Ramos (cell line): Measurements from ENCODE around the gene CCNT1.
"Not testable (repeated sequence)": the region's sequence is repeated elsewhere in the genome, so short reads cannot be mapped to it uniquely, and the experiment has no call there.

Experiments used
- in situ Hi-C: fragments of 300-500 bp; cut with MboI; formaldehyde crosslinking; loops from one replicate; pipeline ENCODE4 v1.14.3; 2022; ENCODE audit warnings: low sequenced_read_pairs; ENCODE audit not compliant: unreplicated experiment

CCNT1 gene

GRCh38 chr12:48643011-48643410 lies 73.5 kb downstream of the CCNT1 start:
- in situ Hi-C loops, result no loop called here

GRCh38 chr12:48641752-48642555 lies 74.6 kb downstream of the CCNT1 start:
- in situ Hi-C loops, result not testable (repeated sequence)

GRCh38 chr12:48640854-48641253 lies 75.7 kb downstream of the CCNT1 start:
- in situ Hi-C loops, result no loop called here

GRCh38 chr12:48640428-48640827 lies 76.1 kb downstream of the CCNT1 start:
- in situ Hi-C loops, result no loop called here
